NCI-H526 (cell line): ENCODE measurements around the gene TACC2.
A peak's percentile ranks its signal among the peaks of the same experiment; 100 is the strongest.

Source experiments
- DNase-seq, 2 experiments: peaks; one replicate each; lab custom pipeline; 2025; lab: John Stamatoyannopoulos, UW

Gene TACC2

DNA sequence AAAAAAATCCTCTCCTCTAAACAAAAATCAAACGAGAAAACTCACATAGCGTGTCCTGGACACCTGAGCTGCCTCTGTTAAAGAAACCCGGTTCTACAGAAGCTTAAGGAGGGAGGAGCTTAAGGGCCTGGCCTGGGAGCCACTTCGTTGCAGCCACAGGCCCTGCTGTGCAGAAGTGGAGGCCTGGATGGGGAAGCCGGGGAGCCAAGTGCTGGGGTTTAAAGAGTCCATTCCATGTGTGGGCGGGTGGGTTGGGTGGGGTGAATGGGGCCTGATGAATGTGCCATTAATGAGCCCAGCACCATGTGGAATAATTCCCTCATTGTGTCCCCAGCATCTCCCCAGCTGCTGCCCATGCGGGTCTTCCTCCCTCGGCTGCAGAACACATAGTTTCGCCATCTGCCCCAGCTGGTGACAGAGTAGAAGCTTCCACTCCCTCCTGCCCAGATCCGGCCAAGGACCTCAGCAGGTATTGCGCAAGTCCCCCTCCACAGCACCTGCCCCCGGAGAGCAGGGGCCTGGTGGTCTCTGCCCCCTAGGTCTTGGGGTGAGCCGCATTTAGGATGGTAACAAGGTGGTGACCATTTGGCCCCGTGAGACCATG lies 154.4 kb downstream of the TACC2 start:
- peak; percentile 28 to 42 for DNase-seq

DNA sequence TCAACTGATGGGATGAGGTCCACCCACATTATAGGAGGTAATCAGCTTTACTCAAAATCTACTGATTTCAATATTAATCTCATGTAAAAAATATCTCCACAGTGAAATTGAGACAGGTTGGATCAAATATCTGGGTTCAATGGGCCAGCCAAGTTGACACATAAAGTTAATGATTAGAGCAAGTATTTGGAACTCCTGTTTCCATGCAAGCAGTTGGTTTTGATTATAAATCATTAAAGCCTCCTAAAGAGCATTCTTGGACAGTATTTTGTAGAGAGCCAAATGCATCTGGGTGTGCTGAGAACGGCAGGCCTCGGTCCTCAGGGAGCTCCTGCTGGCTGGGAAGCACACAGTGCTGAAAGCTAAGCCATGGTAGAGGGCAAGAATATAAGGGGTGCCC lies 155.2 kb downstream of the TACC2 start:
- no peak for DNase-seq

DNA sequence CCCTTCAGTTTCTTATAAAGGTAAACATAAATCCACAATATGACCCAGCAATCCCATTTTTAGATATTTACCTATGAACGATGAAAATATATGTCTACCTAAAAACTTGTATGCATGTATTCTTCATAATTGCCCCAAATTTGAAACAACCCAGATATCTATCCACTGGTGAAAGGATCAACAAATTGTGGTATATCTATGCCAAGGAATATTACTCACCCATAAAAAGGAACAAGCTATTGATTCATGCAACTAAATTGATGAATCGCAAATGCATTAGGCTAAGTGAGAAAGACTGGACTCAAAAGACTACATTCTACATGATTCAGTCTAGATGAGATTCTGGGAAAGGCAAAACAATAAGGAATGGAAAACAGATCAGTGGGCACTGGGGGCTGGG lies 156.2 kb downstream of the TACC2 start:
- no peak for DNase-seq

DNA sequence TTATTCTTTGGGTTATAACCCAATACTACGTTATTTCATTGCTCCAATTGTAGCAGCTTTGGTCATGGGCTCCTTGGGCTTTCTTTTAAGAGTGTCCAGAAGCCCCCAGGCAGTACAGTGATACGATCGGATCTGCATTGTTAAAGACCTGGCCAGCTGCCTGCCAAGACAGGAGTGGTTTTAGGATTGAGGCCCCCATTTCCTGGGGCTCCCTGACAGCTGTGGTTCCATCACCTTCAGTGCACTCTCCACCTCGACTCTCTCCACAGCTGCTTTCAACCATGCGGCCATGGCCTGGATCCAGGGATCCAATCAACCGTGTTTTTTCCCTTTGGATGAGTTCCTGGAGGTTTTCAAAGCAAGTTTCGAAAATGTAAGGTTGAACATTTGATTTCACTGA lies 158.7 kb downstream of the TACC2 start:
- DNase-seq, result no peak

DNA sequence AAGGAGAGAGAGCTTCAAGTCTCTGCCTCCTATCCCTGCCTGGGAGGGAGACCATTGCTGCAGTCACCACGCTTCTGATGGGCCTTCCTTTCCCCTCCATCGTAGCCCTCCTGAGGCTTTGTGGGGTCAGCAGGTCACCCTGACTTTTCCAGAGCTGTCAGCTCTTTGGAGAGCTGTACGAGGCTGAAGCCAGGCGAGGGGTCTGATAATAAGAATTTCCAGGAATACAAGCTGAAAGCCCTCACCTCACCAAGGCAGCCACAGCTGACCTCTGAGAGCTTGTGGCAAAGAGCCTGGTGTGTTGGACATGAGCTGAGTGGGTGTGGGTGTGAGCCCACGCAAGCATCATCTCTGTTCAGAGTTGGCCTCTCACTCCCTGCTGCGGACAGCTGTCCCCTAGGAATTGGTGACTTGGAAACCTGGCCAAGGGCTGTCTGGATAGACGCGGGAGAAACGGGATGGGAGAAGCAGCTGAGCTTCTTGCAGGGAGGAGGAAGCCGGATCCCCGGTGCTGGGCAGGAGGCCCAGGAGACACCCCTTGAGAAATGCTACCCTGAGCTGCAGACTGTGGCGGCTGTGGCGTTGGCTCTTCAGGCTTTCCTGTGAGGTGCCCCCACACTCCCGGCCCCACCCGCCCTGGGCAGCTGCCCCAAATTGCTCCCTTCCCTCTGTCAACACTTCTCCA lies 160.1 kb downstream of the TACC2 start:
- DNase-seq, result no peak

DNA sequence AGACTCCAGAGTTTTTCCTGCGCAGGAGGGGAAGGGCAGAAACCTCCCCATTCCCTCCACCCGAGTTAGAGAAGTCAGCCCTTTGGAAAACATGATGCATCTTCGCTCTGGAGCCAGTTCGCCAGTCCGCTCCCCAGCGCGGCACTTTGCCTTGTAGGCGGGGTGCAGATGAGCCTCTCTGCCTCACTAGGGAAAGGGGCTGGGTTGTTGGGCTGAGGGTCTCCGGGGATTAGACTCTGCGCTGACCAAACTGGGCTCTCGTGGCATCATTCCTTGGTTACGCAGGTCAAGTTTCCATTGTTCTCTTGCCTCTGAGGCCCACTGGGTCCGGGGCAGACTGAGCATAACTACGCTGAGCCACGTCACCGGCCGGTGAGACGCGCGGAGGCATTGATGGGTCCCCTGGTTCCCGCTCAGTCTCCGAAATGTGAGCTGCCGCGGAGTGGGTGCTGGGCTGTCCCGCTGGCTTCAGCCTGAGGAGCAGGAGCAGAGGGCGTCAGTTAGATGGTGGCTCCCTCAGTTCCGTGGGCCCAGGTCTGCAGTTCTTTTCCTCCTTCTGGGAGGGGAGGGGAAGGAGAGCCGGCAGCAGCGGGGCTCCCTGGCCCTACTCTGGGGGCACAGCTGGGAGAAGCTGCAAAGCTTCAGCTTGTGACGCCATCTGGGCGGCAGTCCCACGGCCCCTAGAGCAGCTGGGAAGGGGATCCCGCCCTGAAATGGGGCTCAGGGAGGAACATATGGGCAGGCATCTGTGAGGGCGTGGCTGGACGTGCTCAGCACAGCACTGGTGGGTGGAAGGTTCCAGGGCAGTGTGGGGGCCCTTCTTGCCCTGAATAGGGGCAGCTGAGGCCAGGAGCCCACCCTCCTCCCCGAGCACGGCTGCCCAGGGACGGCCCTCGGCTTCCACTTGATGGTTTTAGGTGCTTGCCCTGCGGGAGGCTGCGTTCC lies 160.9 kb downstream of the TACC2 start:
- no peak for DNase-seq

DNA sequence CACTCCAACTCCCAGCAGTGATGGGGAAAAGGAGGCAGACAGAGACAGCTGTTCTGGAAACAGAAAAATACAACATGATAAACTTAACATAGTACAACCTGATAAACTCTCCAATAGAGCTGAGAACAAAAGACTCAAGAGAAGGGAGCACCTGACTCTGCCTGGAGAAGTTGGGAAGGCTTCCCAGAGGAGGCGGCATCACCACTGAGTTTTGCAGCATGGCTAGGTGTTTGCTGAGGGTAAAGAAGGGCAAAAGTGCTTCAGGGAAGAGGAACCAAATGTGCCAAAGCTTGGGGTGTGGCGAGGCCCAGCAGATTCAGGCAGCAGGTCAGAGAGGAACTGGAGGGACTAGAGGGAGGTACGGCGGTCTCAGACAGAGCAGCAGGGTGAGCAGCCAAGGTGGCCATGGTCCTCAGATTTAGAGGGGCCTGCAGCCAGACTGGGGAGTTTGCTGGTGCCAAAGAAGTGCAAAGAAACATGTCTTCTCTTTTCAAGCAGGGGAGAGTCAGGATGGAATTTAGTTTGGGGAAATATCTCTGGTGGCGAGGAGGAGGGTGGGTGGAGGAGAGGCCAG lies 162.2 kb downstream of the TACC2 start:
- DNase-seq, result no peak

DNA sequence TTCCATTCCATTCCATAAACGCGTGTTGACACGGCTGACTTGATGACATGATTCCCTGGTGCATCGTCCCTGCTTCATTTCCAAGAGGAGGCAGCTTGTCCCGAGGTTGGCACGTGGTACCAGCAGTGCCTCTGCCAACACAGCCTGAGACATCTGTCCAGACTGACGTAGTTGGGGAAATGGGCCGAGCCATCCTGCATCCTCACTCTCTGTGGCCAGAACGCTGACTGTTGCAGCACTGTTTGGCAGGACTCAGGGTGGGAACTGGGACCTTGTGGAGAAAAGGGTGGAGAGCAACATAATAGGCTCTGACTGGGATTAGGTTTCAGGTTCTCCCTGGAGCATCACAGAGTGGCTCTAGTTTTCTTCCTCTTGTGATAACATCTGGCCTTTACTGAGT lies 163.6 kb downstream of the TACC2 start:
- no peak for DNase-seq

DNA sequence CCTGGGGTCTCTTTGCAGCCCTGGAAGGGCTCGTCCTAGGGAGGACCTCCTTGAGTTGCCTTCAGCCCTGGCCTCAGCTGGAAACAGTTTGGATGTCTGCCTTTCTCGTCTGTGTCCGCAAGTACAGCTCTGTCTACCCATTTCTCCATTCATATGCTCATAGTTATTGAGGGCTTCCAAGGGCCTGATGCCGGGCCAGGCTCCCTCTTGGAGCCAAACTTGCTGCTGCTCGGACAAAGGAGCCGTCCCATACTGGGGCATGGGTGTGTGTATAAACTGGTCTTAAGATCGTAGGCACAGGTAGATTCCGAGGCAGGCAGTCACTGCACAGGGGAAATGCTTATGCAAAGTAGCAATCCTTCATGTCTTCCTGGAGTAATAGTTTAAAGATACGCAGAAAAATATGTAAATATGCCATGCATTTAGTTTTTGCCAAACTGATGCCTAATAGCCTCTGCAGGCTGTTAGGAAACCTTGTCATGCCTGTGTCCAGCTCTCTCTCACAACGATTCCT lies 165.1 kb downstream of the TACC2 start:
- peak in 1 of 2 experiments; percentile 22 for DNase-seq

DNA sequence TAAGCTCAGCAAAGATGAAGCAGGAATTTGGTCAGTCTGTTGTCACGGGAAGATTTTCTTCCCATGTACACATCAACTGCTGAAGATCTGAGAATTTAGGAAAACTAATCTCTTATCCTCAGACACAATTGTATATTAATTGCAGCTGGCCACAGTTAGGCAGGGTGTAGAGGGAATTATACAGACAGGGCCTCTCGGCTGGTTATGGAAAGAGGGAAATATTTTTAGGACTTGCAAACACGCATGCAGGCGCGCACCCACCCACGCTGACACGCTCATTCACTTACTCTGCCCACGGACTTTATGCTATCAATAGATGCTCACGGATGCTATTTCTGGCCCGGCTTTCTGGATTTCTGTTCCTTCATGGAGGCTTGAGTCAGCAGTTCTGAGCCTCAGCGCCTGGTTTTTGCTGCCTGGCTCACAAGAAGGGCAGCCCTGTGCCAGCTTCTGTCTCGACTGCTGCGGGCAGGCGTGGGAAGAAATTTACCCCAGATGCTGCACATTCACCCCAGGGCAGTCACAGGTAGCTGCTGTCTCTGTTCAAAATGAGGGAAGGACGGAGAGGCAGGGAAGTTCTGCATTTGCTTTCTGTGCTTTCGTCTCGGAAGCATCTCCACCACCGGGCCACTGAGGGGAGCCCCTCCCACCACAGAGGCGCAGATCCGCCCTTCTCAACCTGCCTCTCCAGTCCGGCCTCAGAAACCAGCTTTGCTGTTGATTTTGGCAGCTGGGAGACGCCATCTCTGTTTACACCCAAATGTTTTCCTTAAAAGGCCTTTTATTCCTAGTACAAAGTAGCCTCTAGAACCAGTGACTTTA lies 165.8 kb downstream of the TACC2 start:
- DNase-seq, result no peak

DNA sequence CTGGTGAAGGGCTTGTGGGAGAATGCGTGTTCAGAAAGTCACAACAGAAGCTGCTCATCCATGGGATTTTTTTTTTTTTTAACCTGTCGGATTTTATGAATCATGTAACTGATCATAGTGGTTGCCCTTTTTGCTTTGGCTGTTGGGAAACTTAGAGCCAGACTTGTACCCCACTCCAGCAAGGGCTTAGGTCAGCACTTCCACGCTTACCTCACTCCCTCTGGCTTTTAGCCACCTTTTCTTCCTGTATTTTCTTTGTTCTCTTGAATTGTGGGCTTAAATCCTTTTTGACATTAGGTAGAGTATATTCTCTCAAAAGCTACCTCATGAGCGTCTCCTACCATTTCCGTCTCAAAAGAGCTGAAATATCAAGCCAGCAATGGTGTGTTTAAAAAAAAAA lies 168.5 kb downstream of the TACC2 start:
- DNase-seq, result no peak

DNA sequence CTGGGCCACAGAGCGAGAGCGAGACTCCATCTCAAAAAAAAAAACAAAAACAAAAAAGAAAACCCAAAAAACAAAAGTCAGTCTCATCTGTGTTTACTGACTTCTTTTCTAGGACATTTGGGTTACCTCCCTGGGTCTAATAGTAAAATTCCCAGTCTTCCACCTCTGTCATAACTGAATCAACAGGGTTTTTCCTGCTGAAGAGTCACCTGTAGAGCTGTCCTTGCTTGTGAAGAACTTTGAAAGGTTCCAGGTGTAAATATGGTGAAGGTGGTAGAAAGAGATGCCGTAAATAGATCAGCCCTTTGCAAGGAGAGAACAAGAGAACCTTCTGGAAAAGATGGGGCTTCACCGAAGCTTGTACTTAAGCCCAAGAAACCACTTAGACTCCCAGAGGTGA lies 169.4 kb downstream of the TACC2 start:
- DNase-seq, result no peak

DNA sequence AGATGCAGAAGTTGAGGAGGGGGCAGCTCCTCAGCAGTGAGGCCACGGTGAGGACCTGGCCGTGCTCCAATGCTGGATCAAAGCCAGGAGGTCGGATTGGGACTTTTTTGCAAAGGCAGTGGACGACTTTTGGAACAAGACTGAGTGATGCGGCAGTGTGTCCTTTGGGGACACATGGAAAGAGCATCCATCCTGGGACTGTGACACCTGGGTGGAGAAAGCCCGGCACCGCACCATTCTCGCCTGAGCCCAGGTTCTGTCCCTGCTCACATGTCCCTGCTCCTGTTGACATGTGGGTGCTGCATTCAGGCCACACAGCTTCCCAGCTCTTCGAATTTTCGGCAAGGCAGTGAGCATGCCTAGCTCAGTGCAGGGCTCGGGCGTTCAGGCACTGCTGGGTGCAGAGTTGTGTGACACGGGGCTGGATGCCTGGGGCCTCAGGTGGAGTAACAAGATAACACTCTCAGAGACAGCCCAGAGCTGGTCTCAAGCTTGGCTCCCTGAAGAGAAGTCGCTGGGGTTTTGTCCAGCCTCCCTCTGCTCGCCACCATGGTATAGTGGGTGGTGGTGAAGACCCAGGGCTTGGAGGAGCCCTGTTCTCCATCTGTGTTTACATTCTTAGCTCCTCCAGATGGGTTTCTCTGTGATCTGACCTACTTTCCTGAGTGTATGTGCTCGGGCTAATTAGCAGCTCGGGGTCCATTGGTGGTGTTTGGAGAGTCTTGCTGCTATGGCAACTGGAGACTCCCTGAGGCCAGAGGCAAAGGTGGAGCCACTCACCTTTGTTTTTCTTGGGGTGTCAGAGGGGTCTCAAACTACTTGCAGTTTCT lies 170.4 kb downstream of the TACC2 start:
- DNase-seq, result no peak

DNA sequence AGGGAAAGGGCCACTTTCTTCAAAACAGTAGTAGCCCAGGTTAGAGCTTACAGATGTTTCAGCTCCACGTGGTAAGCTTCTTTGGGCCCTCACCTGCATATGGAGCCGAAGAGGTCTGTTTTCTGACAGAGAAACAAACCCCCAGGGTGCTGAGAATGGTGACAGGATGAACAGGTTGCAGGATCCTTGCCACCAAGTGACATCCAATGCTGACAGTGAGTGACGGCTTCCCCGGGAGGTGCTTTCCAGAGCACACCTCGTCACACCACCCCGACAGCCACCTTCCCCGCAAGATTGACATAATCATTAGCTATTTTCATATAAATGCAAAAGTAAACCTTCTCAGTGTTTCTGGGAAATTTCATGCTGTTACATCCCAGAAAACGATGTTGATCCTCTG lies 172.8 kb downstream of the TACC2 start:
- no peak for DNase-seq

DNA sequence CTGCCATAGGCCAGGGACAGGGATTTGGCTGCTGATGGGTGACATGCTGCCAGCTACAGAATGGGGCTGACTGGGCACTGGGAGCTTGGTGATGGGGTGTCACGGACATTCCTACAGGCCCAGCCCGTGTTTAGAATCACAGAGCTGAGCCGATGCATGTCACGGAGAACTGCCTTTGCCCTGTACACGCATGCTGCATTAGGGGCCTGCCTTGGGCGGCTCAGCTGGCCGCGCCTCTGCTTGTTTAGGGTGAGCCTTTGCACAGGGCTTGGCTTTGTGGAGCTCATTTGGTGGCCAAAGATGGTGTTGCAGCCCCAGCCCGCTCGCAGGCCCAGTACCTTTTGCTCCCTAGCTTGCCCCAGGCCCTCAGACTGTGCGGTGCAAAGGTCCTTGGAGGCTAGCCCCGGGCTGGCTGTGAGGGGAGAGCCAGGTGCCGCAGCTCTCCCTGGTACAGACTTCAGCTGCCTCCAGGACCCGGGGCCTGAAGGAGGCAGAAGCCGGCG lies 173.8 kb downstream of the TACC2 start:
- peak in 1 of 2 experiments; percentile 47 for DNase-seq

DNA sequence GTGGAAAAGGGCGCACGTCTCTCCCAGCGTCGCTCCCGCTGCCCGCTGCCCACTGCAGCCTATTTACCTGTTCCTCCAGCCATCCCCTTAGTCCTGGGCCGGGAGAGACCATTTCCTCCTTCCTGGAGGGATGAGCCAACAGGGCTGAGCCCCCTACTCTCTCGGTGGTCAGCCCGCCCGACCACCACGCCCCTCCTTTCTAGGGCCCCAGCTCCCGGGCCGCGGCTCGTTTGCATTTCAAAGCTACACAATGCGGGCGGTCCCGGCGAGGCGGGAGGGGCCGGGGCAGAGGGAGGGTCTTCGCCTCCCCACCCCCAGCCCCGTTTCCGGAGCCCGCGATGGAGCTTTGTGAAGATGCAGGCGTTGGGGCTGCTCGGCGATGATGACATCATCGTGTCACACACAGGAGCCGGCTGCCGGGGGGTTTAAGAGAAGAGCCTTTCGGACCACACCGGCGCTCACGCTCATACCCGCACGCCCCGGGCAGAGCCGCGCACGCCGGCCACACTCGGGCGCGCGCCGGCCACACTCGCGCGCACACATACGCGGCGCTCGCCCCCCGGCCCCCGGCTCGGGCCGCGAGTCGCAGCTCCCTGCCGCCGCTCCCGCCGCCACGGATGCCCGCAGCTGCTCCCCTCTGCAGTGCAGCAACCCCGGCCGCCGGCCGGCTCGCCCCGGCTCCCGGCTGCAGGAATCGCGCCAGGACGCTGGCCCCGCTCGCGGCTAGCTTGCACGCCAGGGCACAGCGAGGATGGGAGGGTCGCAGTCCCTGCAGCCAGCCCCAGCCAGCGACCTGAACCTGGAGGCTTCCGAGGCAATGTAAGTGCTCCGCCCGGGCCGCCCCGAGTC lies 174.4 kb downstream of the TACC2 start:
- DNase-seq, result peak; percentile 72 to 87

DNA sequence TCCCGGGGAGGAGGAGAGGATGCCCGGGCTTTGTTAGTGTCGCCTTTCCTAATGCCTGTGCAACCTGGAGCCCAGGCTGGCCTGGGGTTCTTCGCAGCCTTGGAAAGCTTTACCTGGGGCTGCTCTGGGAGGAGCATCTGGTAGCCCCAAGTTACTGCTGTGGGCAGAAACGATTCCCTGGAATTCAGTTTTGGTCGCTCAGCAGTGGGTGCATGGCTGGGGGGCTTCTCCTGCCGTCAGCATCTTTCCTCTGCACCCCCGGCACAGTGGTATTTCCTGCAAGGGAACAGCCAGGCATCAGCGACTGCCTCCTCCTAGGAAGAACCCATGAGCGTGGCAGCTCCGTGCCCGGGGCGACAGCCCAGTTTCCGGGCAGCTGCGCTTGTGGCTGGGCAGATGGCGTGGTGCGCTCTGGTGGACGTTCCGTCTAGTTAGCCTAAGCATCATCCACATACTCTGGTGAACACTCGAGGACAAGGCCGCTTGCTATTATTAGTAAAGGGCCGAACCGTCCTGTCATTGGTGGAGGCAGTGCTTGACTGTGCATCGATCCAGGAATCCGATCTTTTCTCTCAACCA lies 175.1 kb downstream of the TACC2 start:
- DNase-seq, result peak; percentile 17 to 58

DNA sequence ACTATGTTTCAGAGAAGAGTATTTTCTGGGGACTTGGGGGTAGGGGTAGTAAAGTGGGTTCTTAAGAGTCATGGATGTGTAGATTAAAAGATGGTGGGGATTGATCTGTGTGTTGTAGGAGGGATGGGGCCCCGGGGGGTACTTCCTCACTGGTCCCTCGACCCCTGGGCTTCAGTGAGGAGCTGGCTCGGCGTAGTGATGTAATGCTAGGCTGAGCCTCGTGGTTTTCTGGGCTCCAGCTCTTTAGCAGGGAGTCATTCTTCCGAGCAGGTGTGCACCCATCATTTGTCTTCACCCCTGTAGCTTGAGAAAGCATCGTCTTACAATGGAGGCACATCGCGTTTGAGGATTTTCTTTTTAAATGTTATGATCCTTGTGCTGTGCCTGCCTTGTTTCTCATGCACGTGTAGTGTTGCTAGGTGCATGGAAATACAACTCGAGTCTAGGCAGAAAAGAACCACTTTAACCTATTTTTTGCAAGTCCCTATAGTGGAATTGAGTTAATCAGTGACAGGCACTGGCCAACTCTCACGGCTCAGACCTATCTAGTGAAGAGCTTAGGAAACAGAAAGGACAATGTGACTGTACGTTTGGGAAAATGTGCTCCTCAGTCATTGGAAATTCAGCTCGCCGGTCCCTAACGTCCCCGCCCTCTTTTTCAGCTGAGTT lies 176.0 kb downstream of the TACC2 start:
- DNase-seq, result peak; percentile 28 to 53
